ENCODE measurements around the gene ASCC3.

ASCC3 gene

GRCh38 chr6:100627911-100628758 is 253.0 kb downstream of the ASCC3 start:
- Histone ChIP-seq H3K4me3 (ENCODE audit: insufficient read depth, low read depth, low read length) (no peak overlapping the region), H3K27me3 (ENCODE audit: control insufficient read depth, insufficient read depth, low read length, poor library complexity, severe bottlenecking) (no peaks in the 10 kb centered on the region), H3K27ac (ENCODE audit: insufficient read depth, low read depth, low read length, poor library complexity, severe bottlenecking) (no peak overlapping the region), H3K36me3 (ENCODE audit: control insufficient read depth, insufficient read depth, low read length) (no peaks in the 10 kb centered on the region), H3K9me3 (ENCODE audit: control insufficient read depth, low read length) (no peaks in the 10 kb centered on the region), H3K4me1 (ENCODE audit: control insufficient read depth, insufficient read depth, low read length) (no peaks in the 10 kb centered on the region)
- WGBS, 2 experiments: 98% methylated on average over 2 to 3 of the region's 3 CpGs

- Histone ChIP-seq H3K27me3 (ENCODE audit: control insufficient read depth, insufficient read depth, low read length, poor library complexity, severe bottlenecking) (no peaks in the 10 kb centered on the region), H3K4me1 (ENCODE audit: control insufficient read depth, insufficient read depth, low read length) (no peaks in the 10 kb centered on the region), H3K36me3 (ENCODE audit: control insufficient read depth, insufficient read depth, low read length) (no peaks in the 10 kb centered on the region), H3K27ac (ENCODE audit: insufficient read depth, low read depth, low read length, poor library complexity, severe bottlenecking) (no peak overlapping the region), H3K9me3 (ENCODE audit: control insufficient read depth, low read length) (no peaks in the 10 kb centered on the region), H3K4me3 (ENCODE audit: insufficient read depth, low read depth, low read length) (no peak overlapping the region)
- 93 to 100% methylated on average over 1 of the region's 1 CpG for WGBS, 2 experiments
Observed at GRCh38 chr6:100626721-100627120, 254.4 kb downstream of the ASCC3 start.

GRCh38 chr6:100622907-100623692 is 258.0 kb downstream of the ASCC3 start:
- H3K4me1 ChIP-seq (ENCODE audit: control insufficient read depth, insufficient read depth, low read length): no peaks in the 10 kb centered on the region
- WGBS, 2 experiments: 96 to 100% methylated on average over 1 of the region's 2 CpGs
- H3K27ac ChIP-seq (ENCODE audit: insufficient read depth, low read depth, low read length, poor library complexity, severe bottlenecking): no peak overlapping the region
- H3K9me3 ChIP-seq (ENCODE audit: control insufficient read depth, low read length): no peaks in the 10 kb centered on the region
- H3K36me3 ChIP-seq (ENCODE audit: control insufficient read depth, insufficient read depth, low read length): peaks cover 6% of the 10 kb centered on the region
- no peak overlapping the region for H3K4me3 ChIP-seq (ENCODE audit: insufficient read depth, low read depth, low read length)
- no peaks in the 10 kb centered on the region for H3K27me3 ChIP-seq (ENCODE audit: control insufficient read depth, insufficient read depth, low read length, poor library complexity, severe bottlenecking)

DNA sequence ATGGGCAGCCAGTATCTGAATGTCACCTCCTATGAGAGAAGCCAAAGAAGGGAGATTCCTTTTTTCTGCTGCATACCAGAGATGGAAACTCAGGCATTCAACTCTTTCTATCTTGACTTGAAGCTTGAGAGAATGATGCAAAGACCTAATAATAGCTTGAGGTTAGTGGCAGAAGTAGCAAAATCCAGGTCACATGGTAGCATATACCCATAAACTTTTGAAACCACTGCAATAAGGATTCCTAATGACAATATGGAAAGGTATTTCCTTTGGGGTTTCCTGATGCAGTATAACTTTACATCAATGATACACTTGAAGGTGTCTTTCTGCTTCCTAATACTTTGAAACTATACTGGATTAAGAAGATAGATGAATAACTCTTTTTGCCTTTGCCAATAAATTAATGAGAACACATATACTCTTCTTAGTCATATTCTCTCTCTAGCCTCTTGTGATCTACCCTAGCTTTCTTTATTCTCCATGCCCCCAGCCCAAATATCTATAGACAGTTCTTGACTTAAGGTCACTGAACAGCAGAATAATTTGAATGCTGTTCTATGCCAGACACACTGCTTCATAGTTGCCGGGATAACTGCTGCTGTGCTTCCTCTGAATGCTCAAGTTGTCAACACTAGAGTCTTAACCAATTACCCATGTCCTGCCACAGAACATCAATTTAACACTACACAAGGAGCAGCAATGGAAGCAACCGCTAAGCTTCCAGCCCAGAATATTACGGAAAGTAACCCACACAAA is 260.9 kb downstream of the ASCC3 start:
- Histone ChIP-seq H3K27me3 (ENCODE audit: control insufficient read depth, insufficient read depth, low read length, poor library complexity, severe bottlenecking) (no peaks in the 10 kb centered on the region), H3K4me1 (ENCODE audit: control insufficient read depth, insufficient read depth, low read length) (no peaks in the 10 kb centered on the region), H3K9me3 (ENCODE audit: control insufficient read depth, low read length) (no peaks in the 10 kb centered on the region), H3K36me3 (ENCODE audit: control insufficient read depth, insufficient read depth, low read length) (peaks cover 6% of the 10 kb centered on the region), H3K4me3 (ENCODE audit: insufficient read depth, low read depth, low read length) (no peak overlapping the region), H3K27ac (ENCODE audit: insufficient read depth, low read depth, low read length, poor library complexity, severe bottlenecking) (no peak overlapping the region)
- 84 to 96% methylated on average over 3 of the region's 3 CpGs for WGBS, 2 experiments

DNA sequence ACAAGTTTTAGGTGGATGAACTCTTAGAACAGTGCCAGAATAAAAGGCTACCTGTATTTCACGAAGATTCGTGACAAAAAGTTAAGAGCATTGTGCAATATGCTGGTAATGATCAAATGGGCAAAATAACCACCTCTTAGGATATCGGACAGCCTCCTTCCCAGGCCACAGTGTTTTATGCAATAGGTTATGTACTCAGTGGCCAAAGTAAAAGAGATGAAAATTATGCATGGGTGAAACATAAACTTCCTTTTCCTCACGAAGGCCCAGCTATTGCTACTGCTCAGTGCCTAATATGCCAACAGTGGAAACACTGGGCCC is 262.8 kb downstream of the ASCC3 start:
- Histone ChIP-seq H3K9me3 (ENCODE audit: control insufficient read depth, low read length) (no peaks in the 10 kb centered on the region), H3K27me3 (ENCODE audit: control insufficient read depth, insufficient read depth, low read length, poor library complexity, severe bottlenecking) (no peaks in the 10 kb centered on the region), H3K36me3 (ENCODE audit: control insufficient read depth, insufficient read depth, low read length) (peaks cover 6% of the 10 kb centered on the region), H3K4me1 (ENCODE audit: control insufficient read depth, insufficient read depth, low read length) (no peaks in the 10 kb centered on the region), H3K4me3 (ENCODE audit: insufficient read depth, low read depth, low read length) (no peak overlapping the region), H3K27ac (ENCODE audit: insufficient read depth, low read depth, low read length, poor library complexity, severe bottlenecking) (no peak overlapping the region)
- 94 to 100% methylated on average over 4 of the region's 4 CpGs for WGBS, 2 experiments

DNA sequence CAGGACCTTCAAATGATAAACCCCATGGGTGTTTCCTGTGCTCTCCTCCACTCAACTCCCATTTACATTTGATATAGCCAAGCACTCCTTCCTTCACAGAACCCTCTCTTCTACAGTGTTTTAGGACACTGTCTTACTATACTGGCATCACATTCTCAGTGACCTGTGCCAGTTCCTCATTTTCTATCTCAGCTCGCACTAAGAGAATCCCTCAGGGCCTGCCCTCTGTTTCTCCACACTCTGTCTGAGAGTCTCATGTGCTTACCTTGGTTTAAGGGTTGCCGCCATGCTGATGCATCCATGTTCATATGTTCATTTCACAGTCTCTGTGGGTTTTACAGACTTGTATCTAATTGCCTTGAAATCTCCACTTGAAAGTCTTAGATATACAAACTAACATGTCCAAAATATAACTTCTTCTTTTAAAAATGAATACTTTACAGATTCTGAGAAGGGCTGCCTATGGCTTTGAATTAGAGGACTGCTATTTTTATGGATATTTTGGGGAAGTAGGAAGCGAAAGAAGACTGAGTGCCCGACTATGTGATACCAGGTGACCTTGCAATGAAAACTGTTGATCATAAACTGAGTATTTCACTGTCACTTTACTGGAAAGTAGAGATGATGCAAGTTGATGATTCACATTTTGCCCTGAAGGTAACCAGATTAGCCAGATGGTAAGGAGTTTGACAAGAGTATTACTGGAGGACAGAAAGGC is 263.3 kb downstream of the ASCC3 start:
- H3K36me3 ChIP-seq (ENCODE audit: control insufficient read depth, insufficient read depth, low read length): peaks cover 6% of the 10 kb centered on the region
- no peak overlapping the region for H3K4me3 ChIP-seq (ENCODE audit: insufficient read depth, low read depth, low read length)
- H3K4me1 ChIP-seq (ENCODE audit: control insufficient read depth, insufficient read depth, low read length): no peaks in the 10 kb centered on the region
- H3K9me3 ChIP-seq (ENCODE audit: control insufficient read depth, low read length): no peaks in the 10 kb centered on the region
- H3K27ac ChIP-seq (ENCODE audit: insufficient read depth, low read depth, low read length, poor library complexity, severe bottlenecking): no peak overlapping the region
- no peaks in the 10 kb centered on the region for H3K27me3 ChIP-seq (ENCODE audit: control insufficient read depth, insufficient read depth, low read length, poor library complexity, severe bottlenecking)
- 91 to 94% methylated on average over 3 of the region's 4 CpGs for WGBS, 2 experiments

GRCh38 chr6:100614933-100615332 is 266.2 kb downstream of the ASCC3 start:
- WGBS, 2 experiments: 93 to 94% methylated on average over 8 of the region's 8 CpGs
- Histone ChIP-seq H3K9me3 (ENCODE audit: control insufficient read depth, low read length) (no peaks in the 10 kb centered on the region), H3K4me1 (ENCODE audit: control insufficient read depth, insufficient read depth, low read length) (no peaks in the 10 kb centered on the region), H3K27ac (ENCODE audit: insufficient read depth, low read depth, low read length, poor library complexity, severe bottlenecking) (no peak overlapping the region), H3K27me3 (ENCODE audit: control insufficient read depth, insufficient read depth, low read length, poor library complexity, severe bottlenecking) (no peaks in the 10 kb centered on the region), H3K36me3 (ENCODE audit: control insufficient read depth, insufficient read depth, low read length) (peaks cover 6% of the 10 kb centered on the region), H3K4me3 (ENCODE audit: insufficient read depth, low read depth, low read length) (no peak overlapping the region)

DNA sequence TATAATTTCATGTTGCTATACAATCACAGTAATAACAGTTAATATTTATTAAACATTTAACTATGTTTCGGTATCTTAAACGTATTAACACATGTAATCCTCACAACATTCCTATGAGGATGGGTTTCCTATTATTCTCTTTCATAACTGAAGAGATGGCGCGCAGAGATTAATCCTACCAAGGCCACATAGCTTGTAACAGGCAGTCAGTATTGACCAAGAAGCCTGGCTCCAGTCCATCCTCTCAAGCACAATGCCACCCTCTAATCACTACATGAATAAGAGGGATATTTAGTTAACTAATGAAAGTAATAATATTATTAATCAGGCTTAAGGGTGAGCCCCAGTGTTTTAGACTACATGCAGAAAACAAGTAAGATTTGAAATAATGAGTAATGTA is 266.7 kb downstream of the ASCC3 start:
- Histone ChIP-seq H3K36me3 (ENCODE audit: control insufficient read depth, insufficient read depth, low read length) (peaks cover 6% of the 10 kb centered on the region), H3K27ac (ENCODE audit: insufficient read depth, low read depth, low read length, poor library complexity, severe bottlenecking) (no peak overlapping the region), H3K9me3 (ENCODE audit: control insufficient read depth, low read length) (no peaks in the 10 kb centered on the region), H3K4me1 (ENCODE audit: control insufficient read depth, insufficient read depth, low read length) (no peaks in the 10 kb centered on the region), H3K4me3 (ENCODE audit: insufficient read depth, low read depth, low read length) (no peak overlapping the region), H3K27me3 (ENCODE audit: control insufficient read depth, insufficient read depth, low read length, poor library complexity, severe bottlenecking) (no peaks in the 10 kb centered on the region)
- WGBS, 2 experiments: 98 to 100% methylated on average over 3 to 4 of the region's 4 CpGs

DNA sequence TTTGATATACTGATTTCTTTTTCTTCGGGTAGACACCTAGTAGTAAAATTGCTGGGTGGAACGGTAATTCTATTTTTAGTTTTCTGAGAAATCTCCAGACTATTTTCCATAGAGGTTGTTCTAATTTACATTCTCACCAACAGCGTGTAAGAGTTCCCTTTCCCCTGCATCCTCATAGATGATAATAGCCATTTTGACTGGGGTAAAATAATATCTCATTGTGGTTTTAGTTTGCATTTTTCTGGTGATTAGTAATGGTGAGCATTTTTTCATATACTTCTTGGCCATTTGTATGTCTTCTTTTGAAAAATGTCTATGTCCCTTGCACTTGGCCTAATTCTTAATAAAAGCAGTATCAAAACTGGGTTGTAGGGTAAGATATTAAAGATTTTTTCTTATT is 267.5 kb downstream of the ASCC3 start:
- Histone ChIP-seq H3K4me3 (ENCODE audit: insufficient read depth, low read depth, low read length) (no peak overlapping the region), H3K4me1 (ENCODE audit: control insufficient read depth, insufficient read depth, low read length) (no peaks in the 10 kb centered on the region), H3K27me3 (ENCODE audit: control insufficient read depth, insufficient read depth, low read length, poor library complexity, severe bottlenecking) (no peaks in the 10 kb centered on the region), H3K36me3 (ENCODE audit: control insufficient read depth, insufficient read depth, low read length) (peaks cover 3% of the 10 kb centered on the region), H3K27ac (ENCODE audit: insufficient read depth, low read depth, low read length, poor library complexity, severe bottlenecking) (no peak overlapping the region), H3K9me3 (ENCODE audit: control insufficient read depth, low read length) (no peaks in the 10 kb centered on the region)
- 92 to 93% methylated on average over 2 to 3 of the region's 3 CpGs for WGBS, 2 experiments

All from ectodermal cell (in vitro differentiated cells).